Activated gamma-delta T cell treated with anti-CD3 and anti-CD28 coated beads, Interleukin-2, amount 50 U/mL, for 16 hours (primary cell): ENCODE measurements around the gene AGFG1.

Experiments used
- DNase-seq: peaks from one replicate; pipeline ENCODE4 v3.0.0-alpha.2; 2020; ENCODE audit warnings: low read depth

The AGFG1 gene

DNA sequence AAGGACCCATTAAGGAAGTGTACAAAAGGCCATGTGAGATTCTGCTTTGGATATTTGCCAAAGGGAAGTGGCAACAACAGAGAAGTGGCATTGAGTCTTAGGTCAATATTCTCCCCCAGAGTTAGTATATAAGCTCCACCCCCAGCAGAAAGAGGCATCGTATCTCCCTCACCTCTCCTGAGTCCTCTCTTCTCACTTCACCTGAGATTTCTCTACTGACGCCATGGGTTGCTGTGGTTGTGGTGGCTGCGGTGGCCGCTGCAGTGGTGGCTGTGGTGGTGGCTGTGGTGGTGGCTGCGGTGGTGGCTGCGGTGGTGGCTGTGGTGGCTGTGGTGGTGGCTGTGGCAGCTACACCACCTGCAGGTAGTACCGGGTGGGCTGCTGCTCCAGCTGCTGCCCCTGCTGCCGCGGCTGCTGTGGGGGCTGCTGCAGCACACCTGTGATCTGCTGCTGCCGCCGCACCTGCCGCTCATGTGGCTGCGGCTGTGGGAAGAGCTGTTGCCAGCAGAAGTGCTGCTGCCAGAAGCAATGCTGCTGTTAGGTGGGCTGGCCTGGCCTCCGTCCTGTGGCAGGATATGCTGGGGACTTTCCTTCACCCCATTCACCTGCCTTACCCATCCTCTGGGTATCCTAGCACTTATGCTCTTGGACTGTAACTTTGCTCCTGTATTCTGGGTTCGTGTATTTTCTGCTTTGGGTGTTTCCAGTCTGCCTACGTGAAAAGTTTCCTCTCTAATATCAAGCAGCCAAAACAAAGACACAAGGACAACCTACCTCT, 136.8 kb downstream of the AGFG1 start:
- DNase-seq: no peak

DNA sequence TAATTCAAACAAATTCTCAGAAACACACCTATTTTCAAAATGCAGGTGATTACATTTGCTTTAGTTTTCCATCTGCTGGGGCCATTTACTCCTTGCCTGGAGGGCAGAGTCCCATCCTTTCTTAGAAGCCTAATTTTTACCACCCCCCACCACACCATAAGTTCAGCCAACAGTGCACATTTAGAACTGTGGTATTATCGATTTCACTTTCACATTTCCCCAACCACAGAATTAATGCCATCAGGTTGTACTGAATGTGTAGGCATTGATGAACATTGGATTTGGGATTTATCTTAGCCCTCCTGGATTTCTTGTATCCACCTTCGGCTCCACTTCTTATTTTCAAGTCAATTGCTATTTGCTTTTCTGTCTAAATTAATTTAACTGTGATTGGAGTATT, 138.2 kb downstream of the AGFG1 start:
- no peak for DNase-seq
